Cardiac fibroblast (primary cell): ENCODE data around the gene NEU3.
"Not testable (repeated sequence)": the region's sequence is repeated elsewhere in the genome, so short reads cannot be mapped to it uniquely, and the experiment has no call there.

Source experiments
- DNase-seq, 2 donors: peaks; one replicate each; pipeline versions ENCODE4 v3.0.0 to v3.0.0-alpha.2; 2010; ENCODE audit warnings: low read depth in 2 of 2
- H3K4me3 ChIP-seq, 2 donors: replicated peaks in 1 of 2; 1 replicate in 1 of 2; 2 replicates in 1 of 2; pipeline ENCODE4 v1.5.1; 2011; ENCODE audit warnings: low read depth in 2 of 2, low read length in 2 of 2, mild to moderate bottlenecking in 2 of 2, moderate library complexity in 1 of 2
- TF ChIP-seq, protein P1 (sequence below): IDR thresholded peaks from one replicate; pipeline ENCODE4 v1.5.1; 2011; ENCODE audit warnings: low read depth, mild to moderate bottlenecking, low read length, inconsistent platforms

NEU3 gene

DNA sequence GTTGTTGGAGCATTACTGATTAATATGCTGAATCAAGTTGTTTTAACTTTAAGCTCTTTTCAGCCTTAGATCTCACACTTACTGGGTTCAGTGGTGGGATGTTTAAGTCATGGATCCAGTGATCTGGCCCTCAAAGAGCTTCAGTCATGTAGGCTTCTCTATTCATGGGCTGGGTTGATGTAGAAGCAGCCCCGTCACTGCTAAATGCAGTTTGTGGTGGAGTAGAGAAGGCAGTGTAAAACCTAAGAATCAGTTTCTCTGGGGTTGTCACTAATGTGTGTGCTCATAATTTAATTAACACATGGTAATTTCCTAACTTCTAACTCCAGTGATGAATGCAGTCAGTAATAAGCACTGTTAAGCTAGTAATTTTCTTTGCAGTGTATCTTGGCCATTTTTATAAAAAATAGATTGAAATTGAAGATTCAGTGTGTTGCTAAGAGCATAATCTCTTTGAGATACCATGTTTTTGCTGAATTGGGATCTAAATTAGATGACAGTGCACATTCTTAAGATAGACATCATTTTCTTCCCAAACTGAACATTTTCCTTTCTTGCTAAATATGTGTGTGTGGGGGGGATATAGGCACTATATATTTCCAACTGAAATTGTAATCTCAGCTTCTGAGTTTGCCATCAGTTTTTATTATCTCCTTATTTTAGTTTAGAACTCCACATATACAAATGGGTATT, 30.6 kb upstream of the NEU3 start:
- no peak for DNase-seq
- TF ChIP-seq, protein P1, sequence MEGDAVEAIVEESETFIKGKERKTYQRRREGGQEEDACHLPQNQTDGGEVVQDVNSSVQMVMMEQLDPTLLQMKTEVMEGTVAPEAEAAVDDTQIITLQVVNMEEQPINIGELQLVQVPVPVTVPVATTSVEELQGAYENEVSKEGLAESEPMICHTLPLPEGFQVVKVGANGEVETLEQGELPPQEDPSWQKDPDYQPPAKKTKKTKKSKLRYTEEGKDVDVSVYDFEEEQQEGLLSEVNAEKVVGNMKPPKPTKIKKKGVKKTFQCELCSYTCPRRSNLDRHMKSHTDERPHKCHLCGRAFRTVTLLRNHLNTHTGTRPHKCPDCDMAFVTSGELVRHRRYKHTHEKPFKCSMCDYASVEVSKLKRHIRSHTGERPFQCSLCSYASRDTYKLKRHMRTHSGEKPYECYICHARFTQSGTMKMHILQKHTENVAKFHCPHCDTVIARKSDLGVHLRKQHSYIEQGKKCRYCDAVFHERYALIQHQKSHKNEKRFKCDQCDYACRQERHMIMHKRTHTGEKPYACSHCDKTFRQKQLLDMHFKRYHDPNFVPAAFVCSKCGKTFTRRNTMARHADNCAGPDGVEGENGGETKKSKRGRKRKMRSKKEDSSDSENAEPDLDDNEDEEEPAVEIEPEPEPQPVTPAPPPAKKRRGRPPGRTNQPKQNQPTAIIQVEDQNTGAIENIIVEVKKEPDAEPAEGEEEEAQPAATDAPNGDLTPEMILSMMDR, result no peak
- H3K4me3 ChIP-seq, result no peak overlapping the region

- DNase-seq, H3K4me3 ChIP-seq: not testable (repeated sequence)
Measured at GRCh38 chr11:74960128-74960527, 28.6 kb upstream of the NEU3 start.

DNA sequence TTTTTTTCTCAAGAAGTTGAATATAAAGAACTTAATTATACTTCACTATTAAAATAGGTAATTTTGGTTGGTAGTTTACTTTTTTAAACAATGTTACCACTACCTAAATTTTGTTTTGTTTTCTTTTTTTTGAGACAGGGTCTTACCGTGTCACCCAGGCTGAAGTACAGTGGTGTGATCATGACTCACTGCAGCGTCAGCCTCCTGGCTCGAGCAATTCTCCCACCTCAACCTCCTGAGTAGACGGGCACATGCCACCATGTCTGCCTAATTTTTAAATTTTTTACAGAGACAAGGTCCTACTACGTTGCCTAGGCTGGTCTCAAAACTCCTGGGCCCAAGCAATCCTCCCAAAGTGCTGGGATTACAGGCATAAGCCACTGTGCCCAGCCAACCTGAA, 22.1 kb upstream of the NEU3 start:
- no peak overlapping the region for H3K4me3 ChIP-seq
- peak in 1 of 2 donors; percentile 62 for DNase-seq
- TF ChIP-seq, protein P1, result no peak

- TF ChIP-seq, protein P1, result no peak
- no peak for DNase-seq
- H3K4me3 ChIP-seq, result no peak overlapping the region
Measured at GRCh38 chr11:74970852-74971395, 17.8 kb upstream of the NEU3 start.

DNA sequence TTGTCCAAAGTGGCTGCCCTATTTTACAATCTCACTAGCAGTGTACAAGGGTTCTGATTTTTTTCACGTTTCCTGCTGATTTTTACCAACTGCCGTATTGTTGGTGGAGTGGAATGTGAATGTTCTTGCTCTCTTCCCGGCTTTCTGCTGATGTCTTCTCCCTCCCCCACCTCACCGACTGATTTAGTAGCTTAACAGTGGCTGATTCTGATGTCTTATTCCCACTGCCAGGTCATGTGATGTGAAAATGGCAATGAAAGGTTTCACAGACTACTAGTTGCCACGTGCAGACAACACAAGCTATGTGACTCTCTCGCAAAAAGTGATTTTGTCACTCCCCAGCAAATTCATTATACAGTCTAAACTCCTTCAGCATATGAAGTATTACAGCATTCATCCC, 17.3 kb upstream of the NEU3 start:
- peak in 1 of 2 donors; percentile 16 for DNase-seq
- TF ChIP-seq, protein P1, result no peak

GRCh38 chr11:74978041-74978440, 10.7 kb upstream of the NEU3 start:
- peak in 1 of 2 donors; percentile 58 for DNase-seq
- TF ChIP-seq, protein P1, result no peak

More for the DNA sequence above, 17.3 kb upstream of the NEU3 start:
- no peak overlapping the region for H3K4me3 ChIP-seq

GRCh38 chr11:74980634-74981033, 8.1 kb upstream of the NEU3 start:
- no peak overlapping the region for H3K4me3 ChIP-seq
- no peak for DNase-seq
- TF ChIP-seq, protein P1, result no peak

More at GRCh38 chr11:74978041-74978440, 10.7 kb upstream of the NEU3 start:
- H3K4me3 ChIP-seq, result no peak overlapping the region
